Dermis microvascular lymphatic vessel endothelial cell (primary cell): ENCODE data around the gene GCNT2. TPM values are rescaled to one million over a fixed set of nuclear protein-coding genes. Genes with fewer than 3 reads are reported as not detected.
"Not testable (repeated sequence)": the region's sequence is repeated elsewhere in the genome, so short reads cannot be mapped to it uniquely, and the experiment has no call there.

Experiments
- DNase-seq, 2 donors: peaks; one replicate each; pipeline versions ENCODE4 v3.0.0 to v3.0.0-alpha.2; 2010; ENCODE audit warnings: low read depth in 2 of 2
- total RNA-seq: library from RNA; depleted of rRNA; stranded (reverse); fragments of >200 nt; gene quantifications from 2 replicates; pipeline ENCODE4 v1.2.1, GENCODE V29; 2014

GCNT2 gene
- 46.5 and 57.8 TPM in 2 replicates for total RNA-seq

GRCh38 chr6:10521104-10521808, at the start of gene GCNT2:
GCNT2 (plus strand) TSS chr6:10521351; CDS start chr6:10528912, 7,561 bp downstream.
- peak in 1 of 2 donors; percentile 68 for DNase-seq

GRCh38 chr6:10472634-10473033, 48.5 kb upstream of the GCNT2 start:
- no peak for DNase-seq

- DNase-seq: peak; percentile 38 to 52
Measured at GRCh38 chr6:10478187-10479040, 42.7 kb upstream of the GCNT2 start.

- no peak for DNase-seq
Measured at GRCh38 chr6:10479939-10480700, 41.0 kb upstream of the GCNT2 start.

- DNase-seq: no peak
Measured at GRCh38 chr6:10481101-10481500, 40.0 kb upstream of the GCNT2 start.

GRCh38 chr6:10482636-10483257, 38.4 kb upstream of the GCNT2 start:
- no peak for DNase-seq

- no peak for DNase-seq
Measured at GRCh38 chr6:10484912-10485311, 36.2 kb upstream of the GCNT2 start.

GRCh38 chr6:10485406-10485805, 35.7 kb upstream of the GCNT2 start:
- DNase-seq: no peak

GRCh38 chr6:10486215-10486614, 34.9 kb upstream of the GCNT2 start:
- DNase-seq: no peak

GRCh38 chr6:10486944-10487588, 34.1 kb upstream of the GCNT2 start:
- DNase-seq: not testable (repeated sequence)

- no peak for DNase-seq
Measured at GRCh38 chr6:10487668-10488327, 33.4 kb upstream of the GCNT2 start.

- DNase-seq: no peak
Measured at GRCh38 chr6:10491463-10491862, 29.7 kb upstream of the GCNT2 start.

- not testable (repeated sequence) for DNase-seq
Measured at GRCh38 chr6:10491905-10492304, 29.2 kb upstream of the GCNT2 start.

- DNase-seq: peak in 1 of 2 donors; percentile 21
Measured at GRCh38 chr6:10495029-10495428, 26.1 kb upstream of the GCNT2 start.

- DNase-seq: no peak
Measured at GRCh38 chr6:10505529-10505928, 15.6 kb upstream of the GCNT2 start.

- DNase-seq: no peak
Measured at GRCh38 chr6:10507298-10507697, 13.9 kb upstream of the GCNT2 start.

GRCh38 chr6:10507715-10508114, 13.4 kb upstream of the GCNT2 start:
- DNase-seq: no peak

GRCh38 chr6:10510592-10511367, 10.4 kb upstream of the GCNT2 start:
- peak; percentile 69 to 76 for DNase-seq

GRCh38 chr6:10511477-10511876, 9.7 kb upstream of the GCNT2 start:
- peak; percentile 79 to 84 for DNase-seq

- DNase-seq: no peak
Measured at GRCh38 chr6:10513544-10513943, 7.6 kb upstream of the GCNT2 start.
